HG03196 (cell line): Measurements from ENCODE around the gene KLHL21.
A peak's percentile ranks its signal among the peaks of the same experiment; 100 is the strongest.
"Not testable (repeated sequence)": the region's sequence is repeated elsewhere in the genome, so short reads cannot be mapped to it uniquely, and the experiment has no call there.

Experiments
- ATAC-seq: cut with Tn5 transposase; IDR thresholded peaks from one replicate; pipeline ENCODE4 v1.9.1; 2021; ENCODE audit not compliant: unreplicated experiment

The KLHL21 gene

DNA sequence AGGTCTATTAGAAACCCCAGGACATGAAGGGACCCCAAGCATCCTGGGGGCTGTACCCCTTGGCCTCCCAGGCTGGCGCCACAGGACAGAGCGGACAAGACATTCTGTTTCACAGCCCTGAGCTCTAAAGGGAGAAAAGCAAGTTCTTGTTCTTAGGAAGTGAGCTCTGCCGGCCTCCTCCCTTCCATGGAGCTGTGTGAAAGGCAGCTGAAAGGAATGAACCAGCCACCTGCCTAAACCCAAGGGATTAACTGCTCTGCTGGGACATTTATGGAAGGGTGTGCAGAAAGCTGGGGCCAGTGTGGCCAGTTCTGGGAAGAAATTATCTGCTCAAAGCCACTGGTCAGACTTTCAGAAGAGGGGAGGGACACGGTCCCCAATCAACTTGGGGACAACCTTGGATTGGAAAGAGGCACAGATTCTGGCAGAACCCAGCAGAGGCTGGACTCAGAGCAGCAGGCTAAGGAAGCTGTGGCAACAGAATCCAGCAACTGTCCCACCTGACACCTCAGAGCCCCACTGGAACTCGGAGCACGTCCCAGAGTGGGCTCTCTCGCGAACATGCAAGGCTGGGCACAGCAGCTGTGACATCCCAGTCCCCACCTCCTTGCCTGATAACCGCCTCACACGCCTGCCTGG lies 2.1 kb downstream of the KLHL21 start:
- ATAC-seq, result peak; percentile 0

DNA sequence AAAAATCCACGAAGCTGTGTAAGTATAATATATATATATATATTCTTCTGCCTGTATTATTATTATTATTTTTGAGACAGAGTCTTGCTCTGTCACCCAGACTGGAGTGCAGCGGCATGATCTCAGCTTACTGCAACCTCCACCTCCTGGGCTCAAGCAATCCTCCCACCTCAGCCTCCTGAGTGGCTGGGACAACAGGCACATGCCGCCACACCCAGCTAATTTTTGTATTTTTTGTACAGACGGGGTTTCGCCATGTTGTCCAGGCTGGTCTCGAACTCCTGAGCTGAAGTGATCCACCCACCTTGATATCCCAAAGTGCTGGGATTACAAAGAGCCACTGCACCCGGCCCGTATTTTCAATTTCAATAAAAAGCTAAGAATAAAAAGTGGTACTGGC lies 2.7 kb downstream of the KLHL21 start:
- ATAC-seq, result not testable (repeated sequence)

DNA sequence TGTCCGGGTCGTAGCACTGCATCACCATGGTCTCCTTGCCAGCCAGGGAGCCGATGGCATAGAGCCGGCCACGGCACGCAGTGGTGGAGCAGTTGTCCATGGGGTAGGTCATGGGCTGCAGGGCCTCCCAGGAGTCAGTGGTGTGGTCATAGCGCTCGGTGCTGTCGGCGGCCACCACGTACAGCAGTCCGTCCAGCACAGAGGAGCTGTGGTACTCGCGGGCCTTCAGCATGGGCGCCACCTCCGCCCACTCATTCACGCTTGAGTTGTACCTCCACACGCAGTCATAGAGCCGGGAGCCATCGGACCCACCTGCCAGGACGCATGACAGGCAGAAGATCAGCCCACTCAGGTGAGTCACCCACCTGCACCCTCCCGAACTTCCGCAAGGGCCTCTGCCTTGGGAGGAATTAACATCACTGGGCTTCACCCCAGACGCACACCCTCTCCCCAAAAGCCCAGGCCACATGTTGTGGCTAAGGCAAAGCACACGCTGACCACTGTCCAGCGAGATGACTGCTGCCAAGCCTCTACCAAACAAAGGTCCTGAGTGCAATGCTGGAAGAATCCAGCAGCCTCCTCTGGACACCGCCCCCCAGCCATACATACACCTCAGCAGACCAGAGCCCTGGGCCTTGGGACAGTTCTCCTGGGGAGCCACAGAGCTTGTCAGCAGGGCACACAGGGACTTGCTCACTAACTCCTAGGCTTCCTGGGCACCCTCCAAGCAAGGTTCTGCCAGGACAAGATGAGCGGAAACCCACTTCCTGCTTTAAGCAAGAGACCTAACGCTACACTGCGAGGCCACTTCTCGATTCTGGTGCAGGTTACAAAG lies 3.3 kb downstream of the KLHL21 start:
- ATAC-seq, result no peak

DNA sequence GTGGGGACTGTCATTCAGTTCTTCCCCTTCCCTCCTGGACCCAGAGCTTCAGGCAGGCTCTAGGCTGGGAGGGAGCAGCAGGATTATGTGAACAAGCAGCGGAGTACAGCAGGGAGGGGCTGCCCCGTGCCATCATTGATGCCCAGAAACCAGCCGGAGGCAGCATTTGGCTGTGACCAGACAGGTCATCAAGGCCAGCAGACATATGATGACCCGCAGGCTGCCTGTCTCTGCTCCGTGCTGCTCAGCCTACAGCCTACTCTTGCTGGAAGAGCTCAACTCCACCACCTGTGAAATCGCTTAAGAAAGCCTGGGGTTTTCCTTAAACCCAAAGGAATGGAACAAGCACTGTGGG lies 4.9 kb downstream of the KLHL21 start:
- ATAC-seq, result no peak

DNA sequence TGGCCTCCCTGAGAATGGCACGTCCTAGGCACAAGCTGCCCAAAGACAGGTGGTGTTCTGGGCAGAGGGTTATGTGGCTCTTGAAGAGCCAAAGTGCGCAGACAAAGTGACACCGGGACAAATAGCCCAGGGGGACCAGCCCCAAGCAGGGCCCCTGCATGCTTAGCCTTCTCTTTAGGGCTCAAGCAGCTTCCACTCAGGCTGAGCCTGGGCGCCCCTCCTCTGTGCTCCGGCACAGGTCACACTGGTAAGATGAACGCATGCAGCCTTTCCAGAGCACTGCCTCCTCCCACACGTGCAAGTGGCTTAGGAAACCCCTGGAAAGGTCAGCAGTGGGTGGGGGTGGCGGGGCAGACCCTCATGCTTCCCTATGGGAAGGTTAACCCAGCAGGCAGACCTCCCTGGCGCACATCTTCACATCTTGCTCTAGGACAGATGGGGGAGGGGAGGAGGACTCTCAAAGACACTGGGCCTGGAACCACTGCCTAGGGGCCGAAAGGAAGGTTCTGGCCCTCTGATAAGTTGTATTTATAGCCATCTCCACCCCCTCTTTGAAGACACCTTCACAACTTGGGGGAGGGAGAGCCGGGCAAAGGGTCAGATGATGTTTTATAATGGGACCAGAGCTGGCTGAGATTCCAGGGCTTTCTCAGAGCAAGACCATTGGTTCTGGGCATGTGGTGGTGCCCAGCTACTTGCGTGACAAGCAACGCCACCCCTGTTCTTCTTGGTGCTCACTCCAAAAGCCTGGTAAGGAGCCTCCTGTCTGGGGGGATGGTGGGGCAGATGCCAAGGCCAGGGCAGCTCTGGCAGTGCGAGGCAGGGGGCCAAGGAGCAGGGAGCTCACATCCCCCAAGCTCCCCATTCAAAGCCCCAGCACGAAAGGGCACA lies 5.5 kb downstream of the KLHL21 start:
- no peak for ATAC-seq

DNA sequence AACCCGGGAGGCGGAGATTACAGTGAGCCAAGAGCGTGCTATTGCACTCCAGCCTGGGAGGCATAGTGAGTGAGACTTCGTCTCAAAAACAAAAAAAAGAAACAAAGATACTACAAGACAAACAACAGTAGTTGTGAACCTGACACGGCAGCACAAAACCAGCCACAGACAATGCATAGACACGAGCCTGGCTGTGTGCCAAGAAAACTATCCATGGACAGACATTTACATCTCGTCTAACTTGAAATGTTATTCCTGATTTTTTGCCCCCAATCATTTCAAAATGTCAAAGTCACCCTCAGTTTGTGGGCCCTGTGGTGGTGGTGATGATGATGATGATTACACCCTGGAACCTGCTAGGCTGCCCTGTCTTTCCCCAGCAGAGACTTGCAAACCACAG lies 6.3 kb downstream of the KLHL21 start:
- no peak for ATAC-seq

DNA sequence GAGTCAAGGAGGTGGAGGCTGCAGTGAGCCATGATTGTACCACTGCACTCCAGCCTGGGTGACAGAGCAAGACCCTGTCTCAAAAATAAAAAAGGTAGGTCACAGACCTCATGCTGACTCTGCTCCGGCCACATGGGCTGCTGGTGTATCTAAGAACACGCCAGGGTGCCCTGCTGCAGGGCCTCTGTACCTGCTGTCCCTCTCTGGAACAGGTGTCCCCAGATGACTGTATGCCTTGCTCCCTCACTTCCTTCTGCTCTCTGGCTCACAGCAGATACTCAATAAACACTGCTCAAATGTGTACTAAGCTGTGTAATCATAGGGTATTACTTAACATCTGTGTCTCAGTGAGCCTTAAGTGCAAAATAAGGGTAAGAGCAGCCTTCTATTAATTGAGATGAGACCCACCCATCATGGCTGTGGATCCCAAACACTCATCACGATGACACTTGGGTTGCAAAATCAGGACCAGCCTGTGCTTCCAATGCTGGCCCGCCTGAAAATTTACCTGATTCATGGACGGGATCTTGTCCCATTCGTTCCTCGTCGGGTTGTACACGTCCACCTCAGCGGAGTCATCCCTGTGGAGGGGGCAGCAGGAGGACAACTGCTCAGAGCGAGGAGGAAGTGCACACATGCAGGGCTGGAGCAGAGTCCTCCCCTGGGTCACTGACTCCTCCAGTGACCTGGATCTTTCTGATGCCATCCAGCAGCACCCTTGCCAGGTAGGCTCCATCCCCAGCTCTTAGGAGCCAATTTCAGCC lies 7.5 kb downstream of the KLHL21 start:
- no peak for ATAC-seq

DNA sequence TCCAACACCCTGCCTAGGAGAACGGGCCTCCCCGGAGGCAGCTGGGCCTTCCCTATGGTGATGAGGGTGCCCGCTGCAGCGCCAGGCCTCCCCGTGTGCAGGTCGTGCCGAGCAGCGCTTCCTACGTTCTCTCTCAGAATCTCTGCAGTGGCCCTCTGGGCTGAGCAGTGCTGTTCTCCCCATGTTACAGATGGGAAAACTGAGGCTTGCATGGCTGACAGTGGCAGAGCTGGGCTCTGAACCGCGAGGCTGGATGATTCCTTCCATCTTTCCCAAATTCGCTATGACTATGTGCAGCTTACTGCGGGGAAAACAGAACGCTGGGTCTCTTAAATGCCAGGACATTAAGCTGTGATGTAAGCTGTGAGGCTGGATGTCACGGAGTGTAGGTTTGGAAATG lies 8.9 kb downstream of the KLHL21 start:
- no peak for ATAC-seq

DNA sequence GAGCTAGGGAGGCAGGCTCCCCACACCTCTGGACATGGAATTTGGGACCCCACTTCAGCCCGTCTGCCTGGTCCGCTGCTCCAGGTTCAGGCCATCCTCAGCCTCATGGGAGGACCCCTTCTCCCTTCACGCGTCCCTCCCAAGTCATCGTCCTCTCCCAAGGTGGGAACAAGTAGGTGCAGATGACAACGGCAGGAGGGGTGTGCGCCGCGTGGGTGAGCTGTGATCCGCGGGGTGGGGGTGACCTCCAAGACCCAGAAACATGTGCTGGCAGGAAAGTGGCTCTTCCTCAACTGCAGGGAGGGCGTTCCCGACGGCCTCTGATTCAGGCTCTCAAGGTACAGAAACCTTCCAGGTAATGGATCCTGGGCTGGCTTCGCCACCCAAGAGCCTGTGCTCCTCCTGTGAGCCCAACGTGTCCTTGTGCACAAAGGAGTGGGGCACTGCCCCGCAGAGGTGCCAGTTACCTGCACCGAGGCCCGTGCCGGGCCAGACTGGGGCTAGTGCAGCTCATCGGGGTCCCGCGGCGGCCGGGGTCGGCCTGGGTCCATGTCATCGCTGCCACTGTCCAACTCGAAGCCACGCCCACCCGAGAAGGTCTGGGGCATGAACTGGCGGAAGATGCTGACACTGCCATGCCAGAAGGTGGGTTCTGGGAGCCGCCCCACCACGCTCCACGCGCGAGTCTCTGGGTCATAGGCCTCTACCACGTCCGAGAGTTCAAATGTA lies 9.6 kb downstream of the KLHL21 start:
- no peak for ATAC-seq

DNA sequence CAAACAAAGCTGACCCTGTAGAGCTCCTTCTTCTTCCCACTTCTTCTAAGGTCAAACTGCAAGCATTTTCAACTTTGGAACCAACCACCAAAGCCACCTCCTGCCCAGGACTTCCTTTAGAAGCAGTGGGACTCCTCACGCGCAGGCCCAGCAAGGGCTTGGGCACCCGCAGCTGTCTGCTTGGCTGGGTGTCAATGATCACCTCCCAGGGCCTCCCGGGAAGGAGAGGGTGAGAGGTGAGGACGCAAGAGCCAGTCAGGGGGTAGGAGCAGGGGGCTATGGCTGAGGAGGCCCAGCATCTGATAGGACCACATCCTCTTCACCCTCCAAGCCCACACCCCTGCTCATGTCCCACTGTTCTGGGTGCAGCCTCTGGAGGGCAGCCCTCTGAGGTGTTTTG lies 10.2 kb downstream of the KLHL21 start:
- no peak for ATAC-seq

DNA sequence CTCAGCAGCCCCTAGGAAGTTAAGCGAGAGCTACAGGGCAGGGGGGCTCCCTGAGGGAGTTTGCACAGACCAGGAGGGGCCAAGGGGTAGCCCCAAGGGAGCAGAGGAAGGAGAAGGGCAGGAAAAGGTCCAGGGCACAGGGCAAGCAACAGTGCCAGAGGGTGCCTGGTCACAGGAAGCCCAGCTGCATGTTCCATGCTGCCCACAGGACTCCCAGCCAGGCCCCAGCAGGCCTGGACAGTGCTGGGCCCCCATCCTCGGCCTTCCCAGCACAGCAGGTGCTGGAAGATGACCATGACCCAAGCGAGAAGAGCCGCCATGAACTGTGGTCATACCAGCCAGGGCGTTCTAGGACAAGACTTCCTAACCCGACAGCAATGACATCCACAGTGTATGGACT lies 11.0 kb downstream of the KLHL21 start:
- no peak for ATAC-seq

DNA sequence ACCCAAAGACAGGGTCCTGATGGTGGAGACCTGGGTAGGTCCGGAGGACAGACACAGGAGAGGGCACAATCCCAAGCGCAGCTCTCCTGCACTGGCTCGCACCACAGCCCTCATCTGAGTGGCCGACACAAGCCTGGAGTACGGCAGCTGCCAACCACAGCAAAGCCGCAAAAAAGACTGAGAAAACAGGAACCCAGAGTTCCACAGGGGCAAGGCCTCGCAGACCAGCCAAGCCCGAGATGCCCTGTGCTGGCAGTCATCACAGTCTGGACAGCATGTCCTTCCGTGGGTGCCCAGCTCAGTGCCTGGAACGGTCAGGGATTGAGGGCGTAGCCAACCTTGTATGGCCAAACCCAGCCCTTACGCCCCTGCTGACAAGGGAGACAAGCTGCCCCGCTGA lies 11.4 kb downstream of the KLHL21 start:
- ATAC-seq, result no peak

DNA sequence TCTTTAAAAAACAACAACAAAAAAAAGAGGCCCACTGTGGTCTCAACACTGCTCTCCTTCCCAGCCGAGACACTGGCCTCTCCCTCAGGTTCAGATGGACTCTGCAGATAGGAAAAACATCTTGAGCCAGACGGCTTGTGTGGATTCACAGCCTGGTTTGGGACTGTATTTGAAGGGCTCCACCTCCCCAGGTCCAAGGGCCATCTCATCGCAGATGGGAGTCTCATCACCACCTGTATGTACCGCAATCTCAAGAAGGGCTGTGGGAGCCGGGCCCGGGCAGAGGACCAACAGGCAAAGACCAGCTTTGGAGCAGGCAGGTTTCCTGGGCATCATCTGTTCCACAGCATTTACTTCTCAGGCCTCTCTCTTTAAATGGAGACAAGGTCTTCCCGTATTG lies 12.6 kb downstream of the KLHL21 start:
- ATAC-seq, result no peak

DNA sequence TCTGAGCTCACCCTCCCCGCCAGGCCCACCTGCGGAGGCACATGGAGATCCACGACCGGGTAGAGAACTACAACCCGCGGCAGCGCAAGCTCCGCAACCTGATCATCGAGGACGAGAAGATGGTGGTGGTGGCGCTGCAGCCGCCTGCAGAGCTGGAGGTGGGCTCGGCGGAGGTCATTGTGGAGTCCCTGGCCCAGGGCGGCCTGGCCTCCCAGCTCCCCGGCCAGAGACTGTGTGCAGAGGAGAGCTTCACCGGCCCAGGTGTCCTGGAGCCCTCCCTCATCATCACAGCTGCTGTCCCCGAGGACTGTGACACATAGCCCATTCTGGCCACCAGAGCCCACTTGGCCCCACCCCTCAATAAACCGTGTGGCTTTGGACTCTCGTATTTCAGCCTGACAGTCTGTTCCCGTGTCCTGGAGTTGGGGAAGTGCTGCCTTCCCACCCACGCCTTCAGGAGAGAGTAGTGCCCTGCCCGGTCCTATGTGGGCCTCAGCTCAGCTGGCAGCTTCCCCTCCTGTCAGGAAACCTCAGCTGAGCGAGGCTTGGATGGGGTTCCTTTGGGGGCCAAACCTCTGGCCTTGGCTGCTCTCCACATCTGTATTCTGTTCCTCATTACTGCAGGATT lies 13.7 kb downstream of the KLHL21 start:
- no peak for ATAC-seq

DNA sequence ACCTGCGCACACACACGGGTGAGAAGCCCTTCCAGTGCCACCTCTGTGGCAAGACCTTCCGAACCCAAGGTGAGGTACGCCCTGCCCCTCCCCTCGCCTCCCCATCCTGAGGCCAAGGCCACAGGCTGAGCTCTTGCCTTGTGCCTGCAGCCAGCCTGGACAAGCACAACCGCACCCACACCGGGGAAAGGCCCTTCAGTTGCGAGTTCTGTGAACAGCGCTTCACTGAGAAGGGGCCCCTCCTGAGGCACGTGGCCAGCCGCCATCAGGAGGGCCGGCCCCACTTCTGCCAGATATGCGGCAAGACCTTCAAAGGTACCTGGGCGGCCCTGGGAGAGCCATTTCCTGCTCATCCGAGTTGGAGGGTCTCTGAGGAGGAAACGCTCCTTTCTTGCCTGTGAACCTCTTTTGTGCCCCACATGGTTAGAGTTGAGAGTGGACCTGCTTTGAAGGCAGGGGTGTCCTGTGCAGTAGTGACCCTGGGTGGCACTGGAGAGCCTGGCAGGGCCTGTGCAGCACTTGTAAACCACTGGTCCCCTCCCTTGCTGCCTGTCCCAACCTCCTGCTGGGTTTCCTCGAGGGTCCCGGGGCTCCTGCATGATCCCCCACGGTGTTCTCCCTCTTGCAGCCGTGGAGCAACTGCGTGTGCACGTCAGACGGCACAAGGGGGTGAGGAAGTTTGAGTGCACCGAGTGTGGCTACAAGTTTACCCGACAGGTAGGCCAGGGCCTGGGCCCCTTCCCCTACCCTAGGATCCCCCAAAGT lies 14.4 kb downstream of the KLHL21 start:
- no peak for ATAC-seq

DNA sequence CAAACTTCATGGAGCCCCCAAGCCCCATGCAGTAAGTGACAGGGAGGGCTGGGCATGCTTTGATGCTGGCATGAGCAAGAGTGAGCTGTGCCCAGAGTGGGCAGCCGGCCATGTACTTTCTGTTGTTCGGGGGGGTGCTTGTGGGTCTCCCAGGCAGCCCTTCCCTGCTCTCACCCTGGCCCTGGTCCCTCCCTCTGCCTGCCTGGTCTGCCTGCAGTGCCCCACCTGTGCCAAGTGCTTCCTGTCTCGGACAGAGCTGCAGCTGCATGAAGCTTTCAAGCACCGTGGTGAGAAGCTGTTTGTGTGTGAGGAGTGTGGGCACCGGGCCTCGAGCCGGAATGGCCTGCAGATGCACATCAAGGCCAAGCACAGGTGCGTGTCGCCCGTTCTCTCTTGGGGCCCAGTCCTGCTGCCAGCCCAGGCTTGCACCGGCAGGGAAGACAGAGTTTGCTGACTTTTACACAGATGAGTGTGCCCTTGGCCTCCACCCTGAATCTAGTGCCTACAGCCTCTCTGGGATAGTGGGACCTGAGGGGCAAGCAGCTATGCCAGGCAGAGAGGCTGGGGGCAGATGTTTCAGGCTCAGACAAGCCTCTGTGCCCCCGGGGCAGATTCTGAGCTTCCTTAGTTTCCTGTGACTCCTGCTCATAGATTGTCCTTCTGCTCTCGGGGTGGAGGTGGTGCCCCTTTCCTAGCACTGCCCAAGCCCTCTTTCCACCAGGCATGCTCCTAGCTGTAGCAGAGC lies 15.2 kb downstream of the KLHL21 start:
- ATAC-seq, result no peak

DNA sequence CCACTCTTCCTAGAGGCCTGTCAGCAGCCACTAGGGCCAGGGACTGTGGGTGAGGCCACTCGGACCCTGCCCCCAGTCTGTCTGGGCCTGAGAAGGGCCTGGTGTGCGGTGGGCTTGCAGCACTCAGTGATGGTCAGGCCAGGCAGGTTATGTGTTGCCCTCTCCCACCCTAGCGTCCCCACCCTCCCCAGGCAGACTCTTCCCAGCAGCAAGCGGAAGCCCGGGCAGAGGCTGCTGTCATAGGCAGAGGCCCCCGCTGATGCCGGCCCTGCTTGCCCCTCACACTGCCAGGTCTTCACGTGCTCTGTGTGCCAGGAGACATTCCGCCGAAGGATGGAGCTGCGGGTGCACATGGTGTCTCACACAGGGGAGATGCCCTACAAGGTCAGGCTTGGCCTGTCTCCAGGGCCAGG lies 16.3 kb downstream of the KLHL21 start:
- ATAC-seq, result no peak

DNA sequence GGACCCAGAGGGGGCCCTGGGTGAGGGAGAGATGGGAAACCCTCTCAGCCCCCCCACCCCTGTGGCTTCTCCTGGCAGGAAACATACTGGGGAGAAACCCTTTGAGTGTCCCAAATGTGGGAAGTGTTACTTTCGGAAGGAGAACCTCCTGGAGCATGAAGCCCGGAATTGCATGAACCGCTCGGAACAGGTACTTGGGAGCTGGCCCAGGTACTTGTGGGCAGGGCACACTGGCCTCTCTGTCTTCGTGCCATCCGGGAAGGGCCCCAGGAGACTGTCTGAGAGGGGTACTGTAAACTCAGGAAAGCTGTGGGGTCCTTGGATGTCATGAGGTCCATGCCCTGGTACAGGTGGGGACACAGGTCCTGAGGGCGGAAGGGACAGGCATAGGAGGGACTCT lies 16.8 kb downstream of the KLHL21 start:
- ATAC-seq, result no peak
